GM19025 (cell line): Measurements from ENCODE around the gene MYOCD.
"Not testable (repeated sequence)": the region's sequence is repeated elsewhere in the genome, so short reads cannot be mapped to it uniquely, and the experiment has no call there.

Experiments
- ATAC-seq: cut with Tn5 transposase; IDR thresholded peaks from one replicate; pipeline ENCODE4 v1.9.1; 2021; ENCODE audit warnings: mild to moderate bottlenecking, low read depth, moderate library complexity; ENCODE audit not compliant: unreplicated experiment

Gene MYOCD, protein sequence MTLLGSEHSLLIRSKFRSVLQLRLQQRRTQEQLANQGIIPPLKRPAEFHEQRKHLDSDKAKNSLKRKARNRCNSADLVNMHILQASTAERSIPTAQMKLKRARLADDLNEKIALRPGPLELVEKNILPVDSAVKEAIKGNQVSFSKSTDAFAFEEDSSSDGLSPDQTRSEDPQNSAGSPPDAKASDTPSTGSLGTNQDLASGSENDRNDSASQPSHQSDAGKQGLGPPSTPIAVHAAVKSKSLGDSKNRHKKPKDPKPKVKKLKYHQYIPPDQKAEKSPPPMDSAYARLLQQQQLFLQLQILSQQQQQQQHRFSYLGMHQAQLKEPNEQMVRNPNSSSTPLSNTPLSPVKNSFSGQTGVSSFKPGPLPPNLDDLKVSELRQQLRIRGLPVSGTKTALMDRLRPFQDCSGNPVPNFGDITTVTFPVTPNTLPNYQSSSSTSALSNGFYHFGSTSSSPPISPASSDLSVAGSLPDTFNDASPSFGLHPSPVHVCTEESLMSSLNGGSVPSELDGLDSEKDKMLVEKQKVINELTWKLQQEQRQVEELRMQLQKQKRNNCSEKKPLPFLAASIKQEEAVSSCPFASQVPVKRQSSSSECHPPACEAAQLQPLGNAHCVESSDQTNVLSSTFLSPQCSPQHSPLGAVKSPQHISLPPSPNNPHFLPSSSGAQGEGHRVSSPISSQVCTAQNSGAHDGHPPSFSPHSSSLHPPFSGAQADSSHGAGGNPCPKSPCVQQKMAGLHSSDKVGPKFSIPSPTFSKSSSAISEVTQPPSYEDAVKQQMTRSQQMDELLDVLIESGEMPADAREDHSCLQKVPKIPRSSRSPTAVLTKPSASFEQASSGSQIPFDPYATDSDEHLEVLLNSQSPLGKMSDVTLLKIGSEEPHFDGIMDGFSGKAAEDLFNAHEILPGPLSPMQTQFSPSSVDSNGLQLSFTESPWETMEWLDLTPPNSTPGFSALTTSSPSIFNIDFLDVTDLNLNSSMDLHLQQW

DNA sequence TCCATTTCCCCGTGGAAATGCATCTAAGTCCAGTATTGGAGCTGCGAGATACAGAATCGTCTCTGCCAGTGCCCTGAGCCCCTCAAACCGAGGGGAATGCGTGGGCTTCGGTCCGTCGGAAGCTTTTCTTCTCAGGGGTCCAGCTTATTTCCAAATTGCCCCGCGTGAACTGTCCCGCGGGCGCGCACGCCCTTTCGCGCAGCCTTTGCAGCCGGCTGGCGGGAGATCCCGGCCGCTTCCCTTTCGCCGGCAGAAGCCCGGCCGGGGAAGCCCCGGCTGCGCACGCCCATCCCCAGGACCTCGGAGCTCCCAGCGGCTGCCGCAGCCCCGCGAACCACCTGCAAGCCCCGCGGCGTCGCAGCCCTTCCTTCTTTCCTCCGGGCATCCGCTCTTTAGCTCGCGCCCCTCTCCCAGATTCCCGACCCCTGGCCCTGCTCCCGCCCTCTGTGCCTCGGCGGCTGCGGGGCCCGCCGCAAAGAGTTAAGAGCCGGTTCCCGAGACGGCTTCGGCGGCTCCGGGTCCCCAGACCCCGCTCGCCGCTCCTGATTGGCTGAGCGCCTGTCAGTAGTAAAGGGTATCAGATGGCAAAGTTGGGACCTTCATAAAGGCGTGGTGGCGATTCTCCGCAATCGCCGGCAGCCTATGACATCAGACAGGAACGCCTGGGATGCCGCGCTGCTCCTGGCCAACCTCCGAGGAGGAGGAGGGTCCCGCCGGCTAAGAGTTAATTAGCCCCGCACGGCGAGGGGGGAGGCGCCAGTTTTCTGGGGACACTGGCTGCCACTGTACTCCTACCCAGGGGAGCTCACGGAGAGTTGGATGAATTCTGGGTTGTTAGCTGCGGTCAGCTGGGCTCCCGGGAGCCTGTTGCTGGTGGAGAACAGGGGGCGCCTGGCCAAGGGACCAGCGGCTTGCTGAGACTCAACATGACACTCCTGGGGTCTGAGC is at the start of gene MYOCD:
TSS of gene MYOCD (plus strand) at position 628 of the 948 bp plus-strand sequence. CDS start at position 927, 299 bp downstream.
- ATAC-seq = no peak

DNA sequence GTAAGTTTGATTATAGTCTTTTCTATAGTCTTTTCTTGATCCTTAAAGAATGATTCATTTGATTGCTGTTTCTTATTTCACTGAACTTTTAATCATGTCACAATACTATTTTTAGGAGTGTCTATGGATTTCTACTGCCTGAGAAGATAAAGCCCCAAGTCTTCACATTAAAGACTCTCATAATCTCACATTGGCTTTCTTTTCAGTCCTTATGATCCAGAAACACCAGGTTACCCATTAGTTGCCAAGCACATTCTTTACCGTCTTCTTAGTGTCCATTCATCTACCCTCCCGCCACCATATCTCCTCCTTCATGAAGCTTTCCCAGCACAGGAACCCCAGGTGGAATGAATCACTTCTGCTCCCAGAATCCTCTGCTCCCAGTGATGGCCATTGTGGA is 49.5 kb upstream of the MYOCD start:
- no peak for ATAC-seq

DNA sequence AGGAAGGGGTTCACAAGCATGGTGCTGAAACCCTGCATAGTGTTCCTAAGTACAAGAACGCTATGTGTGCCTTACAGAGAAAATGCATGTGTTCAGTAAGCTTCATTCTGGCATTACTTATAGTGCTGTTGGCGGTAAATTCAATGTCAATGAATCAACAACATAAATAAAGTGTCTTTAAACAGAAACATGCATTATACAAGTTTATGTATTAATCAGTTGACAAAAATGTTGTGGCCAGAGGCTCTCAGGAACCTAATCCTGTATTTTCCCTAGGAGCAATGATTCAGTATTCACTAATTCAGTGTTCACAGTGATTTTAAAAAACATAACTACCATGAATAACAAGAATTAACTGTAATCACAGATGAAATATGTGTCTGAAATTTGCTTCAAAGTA is 47.1 kb upstream of the MYOCD start:
- ATAC-seq = no peak

GRCh38 chr17:12619459-12620199 is 46.1 kb upstream of the MYOCD start:
- no peak for ATAC-seq

DNA sequence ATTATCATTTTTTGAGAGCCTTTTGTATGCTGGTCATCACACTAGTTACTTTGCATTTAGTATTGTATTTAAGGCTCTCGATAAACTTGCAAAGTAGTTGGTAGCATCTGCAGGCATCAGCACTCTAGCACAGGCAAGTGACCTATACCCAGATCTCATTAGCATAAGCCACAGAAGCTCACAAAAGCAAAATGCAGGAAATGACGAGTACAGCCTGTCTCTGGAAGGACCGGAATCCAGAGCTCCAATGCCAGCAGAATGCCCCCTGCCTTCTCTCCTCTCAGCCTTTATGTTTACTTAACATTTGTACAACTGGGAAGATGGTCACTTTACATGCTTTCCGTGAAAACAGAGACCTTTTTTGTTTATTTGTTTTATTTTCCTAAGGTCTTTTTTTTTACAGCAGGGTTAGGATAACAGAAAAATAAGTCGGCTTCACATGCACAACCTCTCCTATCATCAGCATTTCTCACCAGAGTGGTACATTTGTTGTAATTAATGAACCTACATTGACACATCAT is 45.4 kb upstream of the MYOCD start:
- ATAC-seq = no peak

- no peak for ATAC-seq
Measured at GRCh38 chr17:12622726-12623125, 43.0 kb upstream of the MYOCD start.

- no peak for ATAC-seq
Measured at GRCh38 chr17:12623220-12623848, 42.4 kb upstream of the MYOCD start.

- ATAC-seq = no peak
Measured at GRCh38 chr17:12624211-12624610, 41.5 kb upstream of the MYOCD start.

- ATAC-seq = no peak
Measured at GRCh38 chr17:12625092-12625491, 40.6 kb upstream of the MYOCD start.

DNA sequence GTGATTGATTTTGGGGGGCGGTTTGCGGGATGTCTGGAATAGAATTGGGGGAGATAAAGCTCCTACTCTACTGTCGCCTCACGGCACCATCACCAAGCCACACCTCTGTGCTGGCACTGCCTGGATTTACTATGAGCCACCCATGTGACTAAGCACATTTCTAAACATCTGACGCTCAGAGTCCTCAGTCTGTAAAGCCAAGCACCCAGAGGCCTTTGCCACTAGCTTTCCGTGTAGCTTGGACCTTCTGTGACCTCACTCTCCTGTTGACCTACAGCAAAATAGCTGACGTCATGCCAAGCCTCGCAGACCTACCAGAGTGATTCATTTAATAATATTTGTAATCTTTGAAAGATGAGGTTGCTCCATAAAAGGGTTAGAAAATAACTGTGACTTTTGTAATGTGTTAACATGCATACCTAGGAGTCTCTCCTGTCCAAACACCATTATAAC is 38.5 kb upstream of the MYOCD start:
- ATAC-seq = no peak

GRCh38 chr17:12627781-12628451 is 37.8 kb upstream of the MYOCD start:
- ATAC-seq = no peak

DNA sequence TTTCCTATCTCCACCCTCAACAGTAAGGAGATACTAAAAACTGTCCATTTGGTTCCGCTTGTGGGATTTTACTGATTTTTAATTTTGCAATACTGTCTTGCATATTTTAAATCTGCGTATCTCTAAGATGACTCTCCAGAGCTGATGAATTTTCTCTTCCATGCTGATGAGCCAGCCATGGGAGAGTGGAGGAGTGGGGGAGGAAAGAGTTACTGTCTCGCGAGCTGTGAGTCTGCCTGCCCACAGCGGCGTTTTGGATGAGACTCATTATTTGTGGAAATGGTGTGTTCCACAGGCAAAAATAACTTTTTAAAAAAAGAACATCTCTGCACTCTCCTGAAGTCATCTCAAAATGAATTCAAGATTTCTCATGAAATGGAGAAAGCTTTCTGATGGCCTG is 34.6 kb upstream of the MYOCD start:
- no peak for ATAC-seq

- ATAC-seq = no peak
Measured at GRCh38 chr17:12632785-12633184, 32.9 kb upstream of the MYOCD start.

DNA sequence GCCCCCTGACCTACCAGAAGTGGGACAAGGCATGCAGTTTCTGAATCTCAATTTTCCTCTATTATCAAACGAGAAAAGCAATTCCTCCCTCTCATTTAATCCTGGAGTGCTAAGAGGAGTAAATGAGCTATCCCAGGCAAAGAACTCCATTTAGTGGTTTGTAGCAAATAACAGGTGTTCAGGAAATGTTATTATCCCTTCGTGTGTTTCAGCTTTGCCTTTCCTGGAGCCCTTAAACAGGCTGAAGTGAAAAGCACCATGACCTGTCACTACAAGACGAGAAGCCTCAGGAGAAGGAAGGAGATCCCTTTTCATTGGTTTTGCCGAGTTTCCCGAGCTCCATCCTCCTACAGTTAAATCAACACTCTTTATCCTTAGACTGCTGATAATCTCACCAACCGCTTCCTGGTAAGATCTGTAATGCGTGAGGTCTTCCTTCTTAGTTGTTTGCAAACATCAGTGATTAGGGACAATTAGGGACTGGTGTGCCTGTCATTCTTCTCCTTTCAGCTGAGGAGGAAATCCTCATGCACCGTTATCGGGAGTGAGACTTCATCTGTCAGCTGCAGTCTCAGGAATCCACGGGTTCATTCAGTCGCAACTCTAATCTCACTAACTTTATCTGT is 30.8 kb upstream of the MYOCD start:
- ATAC-seq = no peak

DNA sequence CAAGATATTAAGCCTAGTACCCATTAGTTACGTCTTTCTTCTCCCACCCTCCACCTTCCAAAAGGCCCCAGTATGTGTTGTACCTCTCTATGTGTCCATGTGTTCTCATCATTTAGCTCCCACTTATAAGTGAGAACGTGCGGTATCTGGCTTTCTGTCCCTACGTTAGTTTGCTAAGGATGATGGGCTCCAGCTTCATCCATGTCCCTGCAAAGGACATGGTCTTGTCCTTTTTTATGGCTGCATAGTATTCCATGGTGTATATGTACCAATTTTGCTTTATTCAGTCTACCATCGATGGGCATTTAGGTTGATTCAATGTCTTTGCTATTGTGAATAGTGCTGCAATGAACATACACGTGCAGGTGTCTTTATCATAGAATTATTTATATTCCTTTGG is 29.7 kb upstream of the MYOCD start:
- ATAC-seq = not testable (repeated sequence)

DNA sequence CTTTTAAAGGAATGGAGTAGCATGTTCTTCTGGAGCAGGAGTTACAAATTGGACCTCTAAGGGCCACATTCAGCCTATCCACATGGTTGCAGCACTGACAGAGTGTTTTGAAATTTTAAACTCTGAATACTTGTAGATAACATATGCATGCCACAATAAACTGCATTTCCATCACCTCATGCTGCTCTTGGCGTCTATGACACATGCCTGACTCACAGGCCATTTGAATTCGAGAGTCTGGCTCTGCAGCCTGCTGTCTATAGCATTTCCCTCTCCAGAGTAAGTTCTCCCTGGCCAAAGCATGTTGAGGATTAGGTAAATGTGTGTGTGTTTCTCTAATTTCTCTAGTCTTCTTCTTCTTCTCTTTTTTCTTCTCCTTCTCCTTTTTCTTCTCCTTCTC is 28.7 kb upstream of the MYOCD start:
- ATAC-seq = no peak

DNA sequence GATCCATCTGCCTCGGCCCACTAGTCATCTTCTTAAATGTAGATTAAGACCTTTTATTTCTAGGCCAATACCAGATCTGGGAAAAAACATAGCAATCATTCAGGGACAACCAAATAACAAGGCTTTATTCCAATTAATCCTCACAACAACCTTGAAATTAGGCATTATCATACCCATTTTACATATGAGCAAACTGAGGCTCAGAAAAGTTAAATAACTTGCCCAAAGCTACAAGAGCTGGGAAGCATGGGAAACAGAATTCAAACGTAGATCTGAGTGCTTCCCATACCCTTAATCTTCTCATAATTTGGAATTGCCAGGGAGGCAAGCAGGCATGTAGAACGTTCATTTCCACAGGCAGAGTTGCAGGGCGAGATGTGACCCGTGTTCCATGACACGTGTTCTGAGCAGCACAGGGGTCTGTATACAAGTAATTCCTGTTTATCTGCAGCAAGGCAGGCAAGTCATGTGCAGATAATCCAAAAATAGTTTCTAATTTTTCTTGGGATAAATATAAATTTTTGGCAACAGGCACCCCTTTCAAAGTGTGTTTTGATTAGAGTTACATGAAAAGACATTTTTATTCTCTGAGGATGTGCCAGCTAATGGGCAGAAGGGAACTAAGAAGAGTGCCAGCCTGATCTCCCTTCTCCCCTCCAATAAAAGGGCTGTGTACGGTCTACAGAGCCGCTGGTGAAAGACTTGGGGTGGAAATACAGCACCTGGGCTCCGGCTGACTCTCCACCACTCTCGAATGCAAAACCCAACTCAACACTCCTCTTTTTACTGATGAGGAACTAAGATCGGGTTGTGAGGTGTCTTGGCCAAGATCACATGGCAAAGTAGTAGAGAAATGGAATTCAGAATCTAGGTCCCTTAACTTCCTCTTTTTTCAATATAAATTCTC is 27.7 kb upstream of the MYOCD start:
- no peak for ATAC-seq
